Kidney (tissue), 14 donors: ENCODE measurements around the gene NFATC2IP. TPM values are rescaled to one million over a fixed set of nuclear protein-coding genes. Genes with fewer than 3 reads are reported as not detected.
"Not testable (repeated sequence)": the region's sequence is repeated elsewhere in the genome, so short reads cannot be mapped to it uniquely, and the experiment has no call there.

ENCODE experiments used
- DNase-seq, 5 donors: peaks; one replicate each; pipeline ENCODE4 v3.0.0-alpha.2; 2013 to 2020
- FAIRE-seq: peaks from 2 replicates; lab custom pipeline; 2012; peaks lifted over from hg19 to GRCh38; lab: Jason Lieb, UNC
- H3K27ac ChIP-seq, 2 donors: one replicate each; pipeline ENCODE4 v1.7.0; 2013; ENCODE audit warnings: low read depth in 2 of 2, low read length in 2 of 2, inconsistent platforms in 1 of 2
- H3K27me3 ChIP-seq: one replicate; pipeline ENCODE4 v1.7.1; 2013; ENCODE audit warnings: low read length, inconsistent platforms; ENCODE audit not compliant: control insufficient read depth, insufficient read depth
- H3K36me3 ChIP-seq, 3 donors: one replicate each; pipeline versions ENCODE4 v1.7.0 to v1.7.1; 2013; ENCODE audit warnings: low read length in 3 of 3, control low read depth in 1 of 3, inconsistent platforms in 1 of 3; ENCODE audit not compliant: insufficient read depth in 3 of 3, control insufficient read depth in 2 of 3
- H3K4me1 ChIP-seq, 3 donors: one replicate each; pipeline versions ENCODE4 v1.7.0 to v1.7.1; 2013; ENCODE audit warnings: low read length in 3 of 3, inconsistent platforms in 1 of 3, low read depth in 1 of 3; ENCODE audit not compliant: control insufficient read depth in 2 of 3, insufficient read depth in 2 of 3
- H3K4me3 ChIP-seq, 3 donors: one replicate each; pipeline versions ENCODE4 v1.7.0 to v1.8.1; 2013; ENCODE audit warnings: low read length in 3 of 3, control low read depth in 1 of 3, inconsistent platforms in 1 of 3
- H3K9ac ChIP-seq, 3 donors: one replicate each; pipeline versions ENCODE4 v1.7.0 to v1.7.1; 2013; ENCODE audit warnings: low read length in 3 of 3, control low read depth in 1 of 3, inconsistent platforms in 1 of 3
- H3K9me3 ChIP-seq, 3 donors: one replicate each; pipeline versions ENCODE4 v1.7.0 to v1.7.1; 2013; ENCODE audit warnings: low read length in 3 of 3, control low read depth in 1 of 3, inconsistent platforms in 1 of 3; ENCODE audit not compliant: control insufficient read depth in 2 of 3, insufficient read depth in 1 of 3
- intact Hi-C: fragments of 100-400 bp; cut with DNase I; formaldehyde crosslinking; loops from one replicate; pipeline ENCODE4 v1.11.1; 2022
- polyA plus RNA-seq: library from polyadenylated mRNA; stranded (reverse); fragments of 350-450 nt; fragmentation: Illumina TruSeq; extraction: RNeasy Lipid Tissue Mini Kit (QIAGEN cat#74804); gene quantifications from one replicate; pipeline ENCODE4 v1.2.3, GENCODE V29; 2014; ENCODE audit warnings: low read depth, low replicate concordance; ENCODE audit not compliant: insufficient read depth
- total RNA-seq: library from RNA; stranded (reverse); fragmentation: NEBNext Ultra II Directional; extraction: Animal tissue kit (Norgen Biotek cat#: 25700); gene quantifications from one replicate; pipeline ENCODE4 v1.2.1, GENCODE V29; 2021
- TF ChIP-seq, protein P1 (sequence below): IDR thresholded peaks from 3 replicates; pipeline ENCODE4 v1.5.1; 2012; ENCODE audit warnings: mild to moderate bottlenecking, moderate library complexity, borderline replicate concordance; ENCODE audit not compliant: insufficient read depth; ENCODE audit errors: extremely low read depth
- donor health status: control.
- donor health status: control.
- donor health status: control.
- donor health status: control.
- donor health status: control.
- donor health status: DM: yes; HTN: yes; CAD: no.
- donor health status: Normal renal cell carcinoma (clear cell type).

The NFATC2IP gene
- total and polyA plus RNA-seq, 2 donors from 2014 or later, result 8.9 to 31.0 TPM

DNA sequence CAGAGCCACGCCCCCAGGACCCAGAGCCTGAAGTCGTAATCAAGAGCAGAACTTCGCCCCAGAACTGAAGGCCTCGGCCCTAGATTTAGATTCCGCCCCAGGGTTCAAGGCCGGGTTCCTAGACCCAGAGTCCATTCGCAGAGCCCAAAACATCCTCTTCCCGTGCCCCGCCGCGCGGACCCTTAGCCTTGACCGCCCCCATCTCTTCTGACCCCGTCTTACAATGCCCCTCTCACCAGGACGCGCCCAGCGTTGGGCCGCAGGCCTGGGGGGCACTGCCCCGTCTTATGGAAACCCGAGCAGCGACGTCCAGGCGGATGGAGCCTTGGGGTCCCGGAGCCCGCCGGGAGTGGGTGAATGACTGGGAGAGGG lies 14.0 kb upstream of the NFATC2IP start:
- no peak overlapping the region for H3K4me3 ChIP-seq
- H3K36me3 ChIP-seq, result no peaks in the 10 kb centered on the region
- no peaks in the 10 kb centered on the region for H3K9me3 ChIP-seq
- intact Hi-C loops, result no loop called here
- DNase-seq, result no peak
- no peaks in the 10 kb centered on the region for H3K27me3 ChIP-seq
- TF ChIP-seq, protein P1, sequence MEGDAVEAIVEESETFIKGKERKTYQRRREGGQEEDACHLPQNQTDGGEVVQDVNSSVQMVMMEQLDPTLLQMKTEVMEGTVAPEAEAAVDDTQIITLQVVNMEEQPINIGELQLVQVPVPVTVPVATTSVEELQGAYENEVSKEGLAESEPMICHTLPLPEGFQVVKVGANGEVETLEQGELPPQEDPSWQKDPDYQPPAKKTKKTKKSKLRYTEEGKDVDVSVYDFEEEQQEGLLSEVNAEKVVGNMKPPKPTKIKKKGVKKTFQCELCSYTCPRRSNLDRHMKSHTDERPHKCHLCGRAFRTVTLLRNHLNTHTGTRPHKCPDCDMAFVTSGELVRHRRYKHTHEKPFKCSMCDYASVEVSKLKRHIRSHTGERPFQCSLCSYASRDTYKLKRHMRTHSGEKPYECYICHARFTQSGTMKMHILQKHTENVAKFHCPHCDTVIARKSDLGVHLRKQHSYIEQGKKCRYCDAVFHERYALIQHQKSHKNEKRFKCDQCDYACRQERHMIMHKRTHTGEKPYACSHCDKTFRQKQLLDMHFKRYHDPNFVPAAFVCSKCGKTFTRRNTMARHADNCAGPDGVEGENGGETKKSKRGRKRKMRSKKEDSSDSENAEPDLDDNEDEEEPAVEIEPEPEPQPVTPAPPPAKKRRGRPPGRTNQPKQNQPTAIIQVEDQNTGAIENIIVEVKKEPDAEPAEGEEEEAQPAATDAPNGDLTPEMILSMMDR, result no peak
- FAIRE-seq, result no peak
- no peaks in the 10 kb centered on the region for H3K4me1 ChIP-seq
- H3K9ac ChIP-seq, result no peak overlapping the region
- no peak overlapping the region for H3K27ac ChIP-seq

DNA sequence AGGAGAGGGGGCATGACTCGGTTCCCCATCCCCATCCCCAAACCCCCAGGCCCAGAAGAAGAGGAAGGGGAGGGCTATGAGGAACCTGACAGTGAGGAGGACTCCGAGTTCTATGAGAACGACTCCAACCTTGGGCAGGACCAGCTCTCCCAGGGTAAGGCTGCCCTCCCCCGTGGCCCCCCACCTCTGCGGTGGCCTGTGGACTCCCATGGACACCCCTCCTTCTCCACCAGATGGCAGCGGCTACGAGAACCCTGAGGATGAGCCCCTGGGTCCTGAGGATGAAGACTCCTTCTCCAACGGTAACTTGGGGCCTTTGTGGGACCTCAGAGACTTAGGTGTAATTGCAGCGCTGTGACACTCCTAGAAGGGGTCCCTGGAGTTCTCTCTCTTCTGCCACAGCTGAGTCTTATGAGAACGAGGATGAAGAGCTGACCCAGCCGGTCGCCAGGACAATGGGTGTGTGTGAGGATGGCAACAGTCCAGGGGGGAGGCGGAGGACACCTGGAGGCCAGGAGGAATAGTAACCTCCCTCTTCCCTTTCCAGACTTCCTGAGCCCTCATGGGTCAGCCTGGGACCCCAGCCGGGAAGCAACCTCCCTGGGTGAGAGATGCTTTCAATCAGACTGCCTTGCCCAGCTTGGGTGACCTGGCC lies 13.4 kb upstream of the NFATC2IP start:
- FAIRE-seq (no peak), DNase-seq (no peak)
- Histone ChIP-seq H3K4me1 (no peaks in the 10 kb centered on the region), H3K9me3 (no peaks in the 10 kb centered on the region), H3K27me3 (no peaks in the 10 kb centered on the region), H3K4me3 (no peak overlapping the region), H3K9ac (no peak overlapping the region), H3K36me3 (no peaks in the 10 kb centered on the region), H3K27ac (no peak overlapping the region)
- intact Hi-C loops, result no loop called here
- TF ChIP-seq, protein P1, result no peak

DNA sequence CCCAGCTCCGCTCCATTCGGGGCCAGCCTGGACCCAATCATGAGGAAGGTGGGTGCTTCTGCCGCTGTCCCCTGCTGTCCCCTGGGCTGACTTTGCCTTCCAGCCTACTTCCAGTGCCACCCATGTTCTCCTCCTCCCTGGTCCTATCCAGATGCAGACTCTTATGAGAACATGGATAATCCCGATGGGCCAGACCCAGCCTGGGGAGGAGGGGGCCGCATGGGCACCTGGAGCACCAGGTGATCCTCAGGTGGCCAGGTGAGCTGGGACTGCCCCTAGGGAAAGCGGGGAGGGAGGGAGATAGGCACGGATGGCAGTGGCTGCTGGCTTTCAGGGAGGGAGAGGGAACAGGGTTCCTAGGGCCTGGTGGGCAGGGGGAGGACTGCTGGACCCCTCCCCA lies 12.0 kb upstream of the NFATC2IP start:
- TF ChIP-seq, protein P1, result no peak
- no peaks in the 10 kb centered on the region for H3K4me1 ChIP-seq
- H3K36me3 ChIP-seq, result no peaks in the 10 kb centered on the region
- no peaks in the 10 kb centered on the region for H3K27me3 ChIP-seq
- no peak overlapping the region for H3K4me3 ChIP-seq
- no peak overlapping the region for H3K9ac ChIP-seq
- DNase-seq, result no peak
- intact Hi-C loops, result no loop called here
- no peak overlapping the region for H3K27ac ChIP-seq
- no peak for FAIRE-seq
- no peaks in the 10 kb centered on the region for H3K9me3 ChIP-seq

DNA sequence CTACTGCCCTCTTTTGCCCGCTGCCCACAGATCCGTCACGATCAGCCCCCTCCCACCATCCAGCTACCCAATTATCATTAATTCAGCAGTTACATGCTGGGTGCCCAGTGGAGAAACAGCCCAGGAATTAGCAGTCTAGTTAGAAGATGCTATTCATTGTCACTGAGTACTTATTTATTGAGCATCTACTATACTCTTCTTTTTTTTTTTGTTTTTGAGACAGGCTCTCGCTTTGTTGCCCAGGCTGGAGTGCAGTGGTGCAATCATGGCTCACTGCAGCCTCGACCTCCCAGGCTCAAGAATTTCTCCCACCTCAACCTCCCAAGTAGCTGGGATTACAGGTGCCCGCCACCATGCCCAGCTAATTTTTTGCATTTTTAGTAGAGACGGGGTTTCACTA lies 10.9 kb upstream of the NFATC2IP start:
- H3K4me3 ChIP-seq, H3K9me3 ChIP-seq, H3K4me1 ChIP-seq, DNase-seq, H3K27ac ChIP-seq, H3K36me3 ChIP-seq, H3K9ac ChIP-seq, FAIRE-seq, H3K27me3 ChIP-seq: not testable (repeated sequence)
- intact Hi-C loops, result loop anchor here (10.0 kb wide), 1 partner anchor 55 kb away; no protein-coding TSS in a partner anchor
